NCI-H1092 treated with DMSO at 0.1 percent for 48 hours (cell line): ENCODE data around the gene FAM187B.
"Not testable (repeated sequence)": the region's sequence is repeated elsewhere in the genome, so short reads cannot be mapped to it uniquely, and the experiment has no call there.

Experiments used
- DNase-seq: peaks from one replicate; lab custom pipeline; 2025; lab: John Stamatoyannopoulos, UW

The FAM187B gene

GRCh38 chr19:35213663-35214632 is 14.6 kb downstream of the FAM187B start:
- peak; percentile 41 for DNase-seq

- no peak for DNase-seq
Observed at GRCh38 chr19:35212241-35212640, 16.3 kb downstream of the FAM187B start.

- no peak for DNase-seq
Observed at GRCh38 chr19:35211545-35212230, 16.9 kb downstream of the FAM187B start.

GRCh38 chr19:35209646-35210045 is 18.9 kb downstream of the FAM187B start:
- DNase-seq = no peak

GRCh38 chr19:35208121-35208520 is 20.4 kb downstream of the FAM187B start:
- DNase-seq = no peak

- DNase-seq = no peak
Observed at GRCh38 chr19:35207391-35207871, 21.1 kb downstream of the FAM187B start.

GRCh38 chr19:35206855-35207254 is 21.7 kb downstream of the FAM187B start:
- no peak for DNase-seq

GRCh38 chr19:35206379-35206778 is 22.2 kb downstream of the FAM187B start:
- DNase-seq = no peak

- no peak for DNase-seq
Observed at GRCh38 chr19:35205733-35206323, 22.7 kb downstream of the FAM187B start.

- no peak for DNase-seq
Observed at GRCh38 chr19:35204799-35205732, 23.5 kb downstream of the FAM187B start.

GRCh38 chr19:35202722-35203688 is 25.5 kb downstream of the FAM187B start:
- DNase-seq = no peak

GRCh38 chr19:35199481-35199880 is 29.1 kb downstream of the FAM187B start:
- DNase-seq = no peak

GRCh38 chr19:35196861-35197260 is 31.7 kb downstream of the FAM187B start:
- not testable (repeated sequence) for DNase-seq

- DNase-seq = no peak
Observed at GRCh38 chr19:35195830-35196229, 32.7 kb downstream of the FAM187B start.

- no peak for DNase-seq
Observed at GRCh38 chr19:35194012-35194984, 34.2 kb downstream of the FAM187B start.

- DNase-seq = no peak
Observed at GRCh38 chr19:35184884-35185283, 43.7 kb downstream of the FAM187B start.

GRCh38 chr19:35184267-35184666 is 44.3 kb downstream of the FAM187B start:
- DNase-seq = no peak

- DNase-seq = no peak
Observed at GRCh38 chr19:35181387-35181786, 47.2 kb downstream of the FAM187B start.

- DNase-seq = no peak
Observed at GRCh38 chr19:35179830-35180229, 48.7 kb downstream of the FAM187B start.
